A673 (cell line): ENCODE results near the gene TXNDC17. TPM values are rescaled to one million over a fixed set of nuclear protein-coding genes. Genes with fewer than 3 reads are reported as not detected.

ENCODE experiments used
- BruUV-seq: library from RNA; stranded (reverse); fragments of 400-500 nt; replicated peaks from 2 replicates; lab custom pipeline; 2021; lab: Mats Ljungman, UMichigan
- CTCF ChIA-PET: fragments of 300-600 bp; sonication (Branson Sonifier 250); formaldehyde crosslinking; loops from one replicate; lab custom pipeline; 2022; ENCODE audit warnings: antibody characterized with exemption; lab: Charles Lee
- POLR2A ChIA-PET: fragments of 300-600 bp; sonication (Branson Sonifier 250); formaldehyde crosslinking; loops from one replicate; lab custom pipeline; 2022; ENCODE audit warnings: antibody characterized with exemption; ENCODE audit not compliant: low non-redundant PET; lab: Charles Lee
- DNase-seq: peaks from one replicate; pipeline ENCODE4 v3.0.0-alpha.2; 2015; ENCODE audit warnings: low spot score
- H3K27ac ChIP-seq: fragments of 200-600 bp; sonication (generic); 2 replicates; pipeline ENCODE4 v1.5.1; 2016; ENCODE audit warnings: mixed run types, low read depth, mild to moderate bottlenecking, mixed read lengths, antibody characterized with exemption, low read length; ENCODE audit not compliant: poor library complexity, severe bottlenecking
- H3K27me3 ChIP-seq: fragments of 200-600 bp; sonication (generic); replicated peaks from 2 replicates; pipeline ENCODE4 v1.6.1; 2017; ENCODE audit warnings: mixed run types, low read depth, mild to moderate bottlenecking, mixed read lengths, antibody characterized with exemption, low read length; ENCODE audit not compliant: insufficient read depth, poor library complexity
- H3K36me3 ChIP-seq: fragments of 200-600 bp; sonication (generic); 2 replicates; pipeline ENCODE4 v1.6.1; 2016; ENCODE audit warnings: mixed run types, mild to moderate bottlenecking, mixed read lengths, antibody characterized with exemption, low read length; ENCODE audit not compliant: insufficient read depth, poor library complexity, severe bottlenecking
- H3K4me1 ChIP-seq: fragments of 200-600 bp; sonication (generic); 2 replicates; pipeline ENCODE4 v1.6.1; 2017; ENCODE audit warnings: mixed run types, mild to moderate bottlenecking, mixed read lengths, antibody characterized with exemption, low read length; ENCODE audit not compliant: insufficient read depth, poor library complexity, severe bottlenecking
- H3K4me3 ChIP-seq: fragments of 200-600 bp; sonication (generic); 2 replicates; pipeline ENCODE4 v1.5.1; 2016; ENCODE audit warnings: low read depth, mixed run types, mild to moderate bottlenecking, mixed read lengths, low read length; ENCODE audit not compliant: poor library complexity, severe bottlenecking
- H3K9me3 ChIP-seq: fragments of 200-600 bp; sonication (generic); 2 replicates; pipeline ENCODE4 v1.6.1; 2016; ENCODE audit warnings: mixed run types, low read depth, mild to moderate bottlenecking, mixed read lengths, antibody characterized with exemption, low read length; ENCODE audit not compliant: poor library complexity, severe bottlenecking
- EZH2 ChIP-seq: fragments of 200-600 bp; sonication (generic); IDR thresholded peaks from 2 replicates; pipeline ENCODE4 v1.6.1; 2017; ENCODE audit warnings: borderline replicate concordance, low read depth, mild to moderate bottlenecking, mixed read lengths, antibody characterized with exemption, low read length; ENCODE audit not compliant: poor library complexity, severe bottlenecking
- intact Hi-C: fragments of 100-400 bp; cut with micrococcal nuclease; formaldehyde crosslinking; loops from one replicate; pipeline ENCODE4 v1.10.0; 2022; ENCODE audit not compliant: unreplicated experiment
- total RNA-seq: library from RNA; stranded (reverse); gene quantifications from 2 replicates; pipeline ENCODE4 v1.2.3, GENCODE V29; 2021
- TF ChIP-seq, protein P1 (sequence below): fragments of 300-800, 200-600 bp; sonication (generic); conservative IDR thresholded peaks from 2 replicates; pipeline ENCODE4 v1.5.1; 2017; ENCODE audit warnings: low read depth, mild to moderate bottlenecking, antibody characterized with exemption, low read length, moderate library complexity, mixed read lengths

The TXNDC17 gene
- total RNA-seq, 1 experiment from 2014 or later: 147 TPM

DNA sequence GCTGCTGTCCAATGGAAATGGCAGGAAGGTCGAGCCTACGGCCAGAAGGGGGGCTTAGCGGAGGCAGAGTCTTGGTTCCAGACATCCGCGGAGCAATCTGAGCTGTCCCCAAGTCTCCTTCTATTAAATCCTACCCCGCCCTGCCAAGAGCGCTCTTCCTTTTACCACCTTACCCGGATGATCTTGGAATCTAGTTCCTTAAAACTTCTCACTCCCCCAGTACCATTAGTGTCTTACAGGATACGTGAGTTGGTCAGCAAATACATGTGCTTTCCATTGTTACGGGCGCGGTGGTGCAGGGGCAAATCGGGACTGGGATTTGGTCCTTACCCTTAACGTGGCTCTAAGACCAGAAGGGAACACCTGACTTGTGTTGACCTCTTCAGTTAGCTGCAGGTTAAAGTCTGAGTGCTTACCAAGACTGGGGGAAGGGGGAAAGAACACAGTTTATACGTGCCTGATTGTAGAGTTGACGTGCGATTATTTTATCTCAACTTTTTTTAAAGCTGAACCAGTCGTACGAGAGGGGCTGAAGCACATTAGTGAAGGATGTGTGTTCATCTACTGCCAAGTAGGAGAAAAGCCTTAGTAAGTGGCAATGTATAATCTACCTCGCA, 495 bp downstream of the TXNDC17 start:
- H3K36me3 ChIP-seq: peaks cover 24% of the 10 kb centered on the region
- TF ChIP-seq, protein P1, sequence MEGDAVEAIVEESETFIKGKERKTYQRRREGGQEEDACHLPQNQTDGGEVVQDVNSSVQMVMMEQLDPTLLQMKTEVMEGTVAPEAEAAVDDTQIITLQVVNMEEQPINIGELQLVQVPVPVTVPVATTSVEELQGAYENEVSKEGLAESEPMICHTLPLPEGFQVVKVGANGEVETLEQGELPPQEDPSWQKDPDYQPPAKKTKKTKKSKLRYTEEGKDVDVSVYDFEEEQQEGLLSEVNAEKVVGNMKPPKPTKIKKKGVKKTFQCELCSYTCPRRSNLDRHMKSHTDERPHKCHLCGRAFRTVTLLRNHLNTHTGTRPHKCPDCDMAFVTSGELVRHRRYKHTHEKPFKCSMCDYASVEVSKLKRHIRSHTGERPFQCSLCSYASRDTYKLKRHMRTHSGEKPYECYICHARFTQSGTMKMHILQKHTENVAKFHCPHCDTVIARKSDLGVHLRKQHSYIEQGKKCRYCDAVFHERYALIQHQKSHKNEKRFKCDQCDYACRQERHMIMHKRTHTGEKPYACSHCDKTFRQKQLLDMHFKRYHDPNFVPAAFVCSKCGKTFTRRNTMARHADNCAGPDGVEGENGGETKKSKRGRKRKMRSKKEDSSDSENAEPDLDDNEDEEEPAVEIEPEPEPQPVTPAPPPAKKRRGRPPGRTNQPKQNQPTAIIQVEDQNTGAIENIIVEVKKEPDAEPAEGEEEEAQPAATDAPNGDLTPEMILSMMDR: no peak
- no peak for TF ChIP-seq EZH2
- no peaks in the 10 kb centered on the region for H3K9me3 ChIP-seq
- H3K27me3 ChIP-seq: no peaks in the 10 kb centered on the region
- H3K4me3 ChIP-seq: peak overlapping the region; percentile 78
- ChIA-PET CTCF (no interaction called here), POLR2A (no interaction called here)
- H3K27ac ChIP-seq: peak overlapping the region; percentile 95
- H3K4me1 ChIP-seq: peaks cover 19% of the 10 kb centered on the region
- TSS peak; percentile 70 for BruUV-seq
- peak; percentile 48 for DNase-seq
- intact Hi-C loops: loop anchor here (10.0 kb wide), 1 partner anchor 167 kb away; no protein-coding TSS in a partner anchor

DNA sequence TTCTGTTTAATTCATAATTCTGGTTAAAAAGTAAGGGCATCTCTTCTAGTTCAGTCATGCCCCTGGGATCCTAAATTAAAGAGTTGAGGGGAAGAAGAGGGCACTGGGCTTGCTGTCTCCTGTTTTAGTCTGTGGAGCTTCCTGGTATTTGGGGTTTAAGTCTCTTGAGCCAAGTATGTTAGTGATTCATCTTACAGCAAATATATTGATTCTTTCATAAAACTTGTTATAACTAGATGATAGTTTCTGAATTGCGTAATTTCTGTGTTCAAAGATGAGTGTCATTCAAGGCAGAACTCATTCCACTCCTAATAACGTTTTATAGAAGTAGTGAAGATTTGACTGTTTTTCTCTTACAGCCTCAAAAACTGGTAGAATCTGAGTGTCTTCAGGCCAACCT, 1.7 kb downstream of the TXNDC17 start:
- BruUV-seq: no TSS peak
- Histone ChIP-seq H3K27ac (no peak overlapping the region), H3K36me3 (peaks cover 31% of the 10 kb centered on the region), H3K27me3 (no peaks in the 10 kb centered on the region), H3K4me1 (peaks cover 19% of the 10 kb centered on the region), H3K9me3 (no peaks in the 10 kb centered on the region), H3K4me3 (no peak overlapping the region)
- intact Hi-C loops: loop anchor here (10.0 kb wide), 1 partner anchor 168 kb away; no protein-coding TSS in a partner anchor
- DNase-seq: no peak
- ChIA-PET CTCF (no interaction called here), POLR2A (no interaction called here)
- TF ChIP-seq, protein P1: no peak
- no peak for TF ChIP-seq EZH2

DNA sequence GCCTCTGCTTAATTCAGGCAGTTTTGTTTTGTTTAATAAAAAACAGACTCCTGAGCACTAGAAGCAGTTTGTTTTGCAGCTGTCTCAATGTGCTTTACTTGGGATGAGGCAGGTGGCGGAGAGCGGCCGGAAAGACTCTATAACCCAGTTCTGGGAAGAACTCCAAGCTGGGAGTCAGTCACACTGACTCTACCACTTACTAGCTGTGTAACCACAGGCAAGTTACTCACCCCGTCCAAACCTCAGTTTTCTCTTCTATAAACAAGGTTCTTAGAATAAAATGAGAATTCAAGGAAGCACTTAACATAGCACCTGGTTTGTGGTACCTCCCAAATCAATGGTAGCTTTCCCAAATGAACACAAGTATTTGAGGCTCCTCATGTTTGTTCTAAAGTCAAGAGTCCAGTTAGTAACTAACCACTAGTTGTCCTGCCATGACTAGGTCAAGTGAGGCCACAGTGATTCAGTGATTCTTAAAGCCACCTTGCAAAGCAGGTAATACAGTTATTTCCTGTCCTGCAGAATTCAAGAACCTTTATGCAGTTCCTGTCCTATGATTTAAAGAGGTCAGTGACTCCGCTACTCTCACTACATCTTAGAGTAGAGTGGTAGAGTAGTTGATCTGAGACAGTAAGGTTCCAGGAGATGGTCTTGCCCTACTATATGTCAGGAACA, 2.7 kb downstream of the TXNDC17 start:
- intact Hi-C loops: loop anchor here (10.0 kb wide), 1 partner anchor 169 kb away; no protein-coding TSS in a partner anchor
- TF ChIP-seq, protein P1: no peak
- no peak for TF ChIP-seq EZH2

More for the DNA sequence above, 2.7 kb downstream of the TXNDC17 start:
- BruUV-seq: no TSS peak
- Histone ChIP-seq H3K4me1 (peaks cover 18% of the 10 kb centered on the region), H3K27me3 (no peaks in the 10 kb centered on the region), H3K4me3 (no peak overlapping the region), H3K27ac (no peak overlapping the region), H3K36me3 (peaks cover 41% of the 10 kb centered on the region), H3K9me3 (no peaks in the 10 kb centered on the region)
- no peak for DNase-seq
- CTCF ChIA-PET: no interaction called here
- POLR2A ChIA-PET: no interaction called here
